A549 treated with CORT108297 at 1 μM for 4 hours (cell line): Measurements from ENCODE around the gene ZNF157. TPM values are rescaled to one million over a fixed set of nuclear protein-coding genes. Genes with fewer than 3 reads are reported as not detected.

ENCODE experiments used
- total RNA-seq: library from RNA; stranded (reverse); fragments of 200-300 nt; extraction: Qiagen RNA extraction; gene quantifications from 5 replicates; pipeline ENCODE4 v1.2.3, GENCODE V29; 2022

The ZNF157 gene
- 0.05 TPM in 1 of 5 replicates, not detected in the others for total RNA-seq

DNA sequence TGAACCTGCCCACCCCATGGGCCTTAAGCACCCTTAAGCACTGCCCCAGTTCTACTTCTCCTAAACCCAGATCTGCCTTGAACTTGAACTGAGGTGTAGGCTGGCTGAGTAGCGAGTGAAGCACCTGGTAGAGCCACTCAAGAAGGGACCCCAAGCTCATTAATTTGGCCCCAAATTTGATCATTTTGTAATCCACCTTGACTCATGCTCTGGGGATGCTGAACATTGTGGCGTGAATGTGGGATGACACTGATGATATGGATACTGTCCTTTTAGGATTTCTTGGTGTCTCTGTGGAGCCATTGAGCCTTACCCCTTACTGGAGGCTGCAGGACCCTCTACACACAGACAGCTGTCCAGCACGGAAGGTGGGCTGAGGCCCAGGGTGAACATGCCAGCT, at the start of gene ZNF157:
Gene ZNF157, plus strand, starts transcription at position 301 of the 400 bp plus-strand sequence. Its CDS starts 91 bp downstream, at position 392.

Other genes starting within 250 kb of the ZNF157 start
- 140 to 183 TPM (median 170 TPM) in 5 replicates for gene NDUFB11, start 225.9 kb upstream of the ZNF157 start, total RNA-seq
- 31.9 to 44.0 TPM (median 42.3 TPM) in 5 replicates for gene RBM10, start 225.4 kb upstream of the ZNF157 start, total RNA-seq
- gene UBA1, start 176.7 kb upstream of the ZNF157 start, total RNA-seq = 170 to 205 TPM (median 196 TPM) in 5 replicates
- 83.7 to 113 TPM (median 109 TPM) in 5 replicates for gene CDK16, start 151.9 kb upstream of the ZNF157 start, total RNA-seq
- 47.0 to 53.2 TPM (median 52.4 TPM) in 5 replicates for gene USP11, start 137.6 kb upstream of the ZNF157 start, total RNA-seq
- gene ZNF41, start 112.6 kb downstream of the ZNF157 start, total RNA-seq = 3.5 to 4.7 TPM (median 3.8 TPM) in 5 replicates
- gene ARAF, start 190.6 kb downstream of the ZNF157 start, total RNA-seq = 45.2 to 58.2 TPM (median 55.5 TPM) in 5 replicates
- gene TIMP1, start 211.9 kb downstream of the ZNF157 start, total RNA-seq = 262 to 288 TPM (median 280 TPM) in 5 replicates
- 0.15 to 0.35 TPM (median 0.15 TPM) in 5 replicates for gene SYN1, start 249.3 kb downstream of the ZNF157 start, total RNA-seq